IMR-90 (cell line): ENCODE data around the gene ATP1B4. TPM values are rescaled to one million over a fixed set of nuclear protein-coding genes. Genes with fewer than 3 reads are reported as not detected.

Source experiments
- ATAC-seq: fragments of 200-7000 bp; cut with Tn5 transposase; 2 replicates; pipeline ENCODE4 v1.9.1; 2020; ENCODE audit warnings: low read depth, mild to moderate bottlenecking, moderate library complexity
- BruUV-seq: library from RNA; stranded (reverse); fragments of 400-500 nt; replicated peaks from 2 replicates; lab custom pipeline; 2021; lab: Mats Ljungman, UMichigan
- CTCF ChIA-PET: fragments of 300-600 bp; formaldehyde crosslinking; extraction: SDS; loops from one replicate; lab custom pipeline; 2021; ENCODE audit warnings: antibody characterized with exemption; lab: Yijun Ruan, JAX
- POLR2A ChIA-PET: fragments of 300-600 bp; sonication (Branson Sonifier 250); formaldehyde crosslinking; loops from one replicate; lab custom pipeline; 2022; ENCODE audit warnings: antibody characterized with exemption; ENCODE audit not compliant: unreplicated experiment; lab: Charles Lee
- DNase-seq: peaks from one replicate; pipeline ENCODE4 v3.0.0; 2013
- H2AFZ ChIP-seq: replicated peaks from 2 replicates; pipeline ENCODE3; 2013; ENCODE audit warnings: low read length, mild to moderate bottlenecking; ENCODE audit not compliant: poor library complexity
- H2AK5ac ChIP-seq: 2 replicates; pipeline ENCODE4 v1.6.1; 2013; ENCODE audit warnings: low read depth, low read length, inconsistent platforms
- H2AK9ac ChIP-seq: replicated peaks from 2 replicates; pipeline ENCODE3; 2013; ENCODE audit warnings: mild to moderate bottlenecking, low read depth, low read length, moderate library complexity; ENCODE audit not compliant: poor library complexity
- H2BK120ac ChIP-seq: 2 replicates; pipeline ENCODE4 v1.6.1; 2013; ENCODE audit warnings: low read depth, low read length, inconsistent platforms
- H2BK15ac ChIP-seq: 3 replicates; pipeline ENCODE4 v1.6.1; 2013; ENCODE audit warnings: low read depth, low read length, inconsistent platforms
- H2BK20ac ChIP-seq: 2 replicates; pipeline ENCODE4 v1.6.1; 2013; ENCODE audit warnings: low read depth, mild to moderate bottlenecking, inconsistent platforms, low read length, moderate library complexity
- H2BK5ac ChIP-seq: 2 replicates; pipeline ENCODE4 v1.6.1; 2013; ENCODE audit warnings: mild to moderate bottlenecking, low read depth, low read length, inconsistent platforms; ENCODE audit not compliant: poor library complexity, severe bottlenecking
- H3K14ac ChIP-seq: replicated peaks from 2 replicates; pipeline ENCODE4 v1.6.1; 2013; ENCODE audit warnings: low read depth, low read length, inconsistent platforms
- H3K18ac ChIP-seq: 2 replicates; pipeline ENCODE4 v1.6.1; 2013; ENCODE audit warnings: low read depth, low read length, control low read depth
- H3K23ac ChIP-seq: 2 replicates; pipeline ENCODE4 v1.6.1; 2013; ENCODE audit warnings: low read depth, low read length, inconsistent platforms
- H3K27ac ChIP-seq: 2 replicates; pipeline ENCODE4 v1.5.1; 2013; ENCODE audit warnings: mild to moderate bottlenecking, control low read depth, low read length; ENCODE audit not compliant: insufficient read depth
- H3K27me3 ChIP-seq: 2 replicates; pipeline ENCODE4 v1.6.1; 2013; ENCODE audit warnings: low read length; ENCODE audit not compliant: control insufficient read depth, insufficient read depth
- H3K36me3 ChIP-seq: 2 replicates; pipeline ENCODE4 v1.6.1; 2013; ENCODE audit warnings: low read length, mixed read lengths; ENCODE audit not compliant: control insufficient read depth, insufficient read depth
- H3K4ac ChIP-seq: 2 replicates; pipeline ENCODE4 v1.6.1; 2013; ENCODE audit warnings: low read depth, low read length, inconsistent platforms
- H3K4me1 ChIP-seq: 2 replicates; pipeline ENCODE4 v1.6.1; 2013; ENCODE audit warnings: low read length, mixed read lengths; ENCODE audit not compliant: control insufficient read depth, insufficient read depth
- H3K4me2 ChIP-seq: 2 replicates; pipeline ENCODE4 v1.6.1; 2013; ENCODE audit warnings: low read depth, mild to moderate bottlenecking, control low read depth, low read length, moderate library complexity
- H3K4me3 ChIP-seq: 2 replicates; pipeline ENCODE4 v1.5.1; 2013; ENCODE audit warnings: low read depth, mild to moderate bottlenecking, control low read depth, low read length, moderate library complexity; ENCODE audit not compliant: insufficient read depth
- H3K56ac ChIP-seq: 2 replicates; pipeline ENCODE4 v1.6.1; 2013; ENCODE audit warnings: low read length, inconsistent platforms; ENCODE audit not compliant: insufficient read depth; ENCODE audit errors: extremely low read depth
- H3K79me1 ChIP-seq, 2 experiments: 2 replicates each; pipeline ENCODE4 v1.6.1; 2013; ENCODE audit warnings: low read length in 2 of 2, inconsistent platforms in 1 of 2, low read depth in 1 of 2
- H3K9ac ChIP-seq: 2 replicates; pipeline ENCODE4 v1.6.1; 2013; ENCODE audit warnings: low read depth, low read length, control low read depth
- H3K9me1 ChIP-seq: 2 replicates; pipeline ENCODE4 v1.6.1; 2013; ENCODE audit warnings: low read length, inconsistent platforms; ENCODE audit not compliant: insufficient read depth
- H3K9me3 ChIP-seq: 2 replicates; pipeline ENCODE4 v1.6.1; 2013; ENCODE audit warnings: low read length; ENCODE audit not compliant: control insufficient read depth, insufficient read depth
- H4K20me1 ChIP-seq: 2 replicates; pipeline ENCODE4 v1.6.1; 2013; ENCODE audit warnings: low read length, inconsistent platforms; ENCODE audit not compliant: insufficient read depth
- H4K5ac ChIP-seq: 2 replicates; pipeline ENCODE4 v1.6.1; 2013; ENCODE audit warnings: mild to moderate bottlenecking, low read depth, low read length, control low read depth
- H4K8ac ChIP-seq, 2 experiments: 2 replicates each; pipeline ENCODE4 v1.6.1; 2013; ENCODE audit warnings: low read depth in 2 of 2, low read length in 2 of 2, control low read depth in 1 of 2, inconsistent platforms in 1 of 2
- H4K91ac ChIP-seq: 2 replicates; pipeline ENCODE4 v1.6.1; 2013; ENCODE audit warnings: low read depth, low read length, inconsistent platforms; ENCODE audit not compliant: insufficient read depth
- BHLHE40 ChIP-seq: fragments of 150-350 bp; IDR thresholded peaks from 2 replicates; pipeline ENCODE4 v1.6.1; 2016; ENCODE audit warnings: mild to moderate bottlenecking, low read depth, low read length
- CEBPB ChIP-seq: IDR thresholded peaks from 2 replicates; pipeline ENCODE4 v1.6.1; 2012; ENCODE audit warnings: low read depth, low read length, improper control_type of control experiment
- CHD1 ChIP-seq: IDR thresholded peaks from 2 replicates; pipeline ENCODE4 v1.6.1; 2012; ENCODE audit warnings: low read depth, low read length, improper control_type of control experiment
- ELK1 ChIP-seq: fragments of 150-350 bp; IDR thresholded peaks from 2 replicates; pipeline ENCODE4 v1.6.1; 2016; ENCODE audit warnings: low read depth, mild to moderate bottlenecking, low read length, moderate library complexity, borderline replicate concordance
- FOS ChIP-seq: fragments of 150-350 bp; IDR thresholded peaks from 2 replicates; pipeline ENCODE4 v1.6.1; 2016; ENCODE audit warnings: low read depth, low read length
- MAFK ChIP-seq: IDR thresholded peaks from 2 replicates; pipeline ENCODE4 v1.6.1; 2012; ENCODE audit warnings: low read depth, low read length, improper control_type of control experiment
- MAZ ChIP-seq: IDR thresholded peaks from 2 replicates; pipeline ENCODE4 v1.6.1; 2012; ENCODE audit warnings: low read depth, mild to moderate bottlenecking, low read length, improper control_type of control experiment, moderate library complexity, borderline replicate concordance
- MXI1 ChIP-seq: IDR thresholded peaks from 2 replicates; pipeline ENCODE4 v1.6.1; 2012; ENCODE audit warnings: low read depth, mild to moderate bottlenecking, low read length, moderate library complexity, borderline replicate concordance
- NFE2L2 ChIP-seq: fragments of 150-350 bp; IDR thresholded peaks from 2 replicates; pipeline ENCODE4 v1.6.1; 2016; ENCODE audit warnings: low read depth, mild to moderate bottlenecking, low read length
- POLR2A ChIP-seq: IDR thresholded peaks from 2 replicates; pipeline ENCODE4 v1.6.1; 2012; ENCODE audit warnings: mild to moderate bottlenecking, low read depth, low read length
- RAD21 ChIP-seq: IDR thresholded peaks from 2 replicates; pipeline ENCODE4 v1.6.1; 2012; ENCODE audit warnings: low read length, improper control_type of control experiment
- RCOR1 ChIP-seq: IDR thresholded peaks from 2 replicates; pipeline ENCODE4 v1.6.1; 2012; ENCODE audit warnings: mild to moderate bottlenecking, low read length, improper control_type of control experiment; ENCODE audit not compliant: insufficient replicate concordance
- RFX5 ChIP-seq: IDR thresholded peaks from 2 replicates; pipeline ENCODE4 v1.8.0; 2012; ENCODE audit warnings: low read depth, mild to moderate bottlenecking, low read length, moderate library complexity
- SMC3 ChIP-seq: fragments of 150-350 bp; IDR thresholded peaks from 2 replicates; pipeline ENCODE4 v1.6.1; 2016; ENCODE audit warnings: low read depth, mild to moderate bottlenecking, antibody characterized with exemption, low read length, moderate library complexity
- dilution Hi-C: fragments of 300-500 bp; cut with HindIII; formaldehyde crosslinking; loops from one replicate; pipeline ENCODE4 v1.14.3; 2018; ENCODE audit warnings: low sequenced_read_pairs; ENCODE audit not compliant: unreplicated experiment
- in situ Hi-C: fragments of 300-500 bp; cut with MboI; formaldehyde crosslinking; loops from 3 replicates; pipeline ENCODE4 v1.14.3; 2019; ENCODE audit warnings: low sequenced_read_pairs, inconsistent platforms, mixed read lengths
- intact Hi-C: fragments of 100-400 bp; cut with micrococcal nuclease; formaldehyde crosslinking; loops from 2 replicates; pipeline ENCODE4 v1.10.0; 2022
- polyA plus RNA-seq, 3 experiments: library from polyadenylated mRNA; depleted of rRNA; stranded (reverse); fragments of >200 nt; gene quantifications; 2 replicates each; pipeline ENCODE4 v1.2.3, GENCODE V29; 2012; ENCODE audit warnings: low replicate concordance in 1 of 3
- total RNA-seq: library from RNA; depleted of rRNA; stranded (reverse); fragments of >200 nt; gene quantifications from 2 replicates; pipeline ENCODE4 v1.2.3, GENCODE V29; 2012
- TF ChIP-seq, protein P1 (sequence below): conservative IDR thresholded peaks from 2 replicates; pipeline ENCODE4 v1.5.1; 2012; ENCODE audit warnings: mild to moderate bottlenecking, low read depth, low read length, improper control_type of control experiment
- TF ChIP-seq, protein P2 (sequence below): fragments of 150-350 bp; IDR thresholded peaks from 2 replicates; pipeline ENCODE4 v1.6.1; 2017; ENCODE audit warnings: mild to moderate bottlenecking, antibody characterized with exemption, low read length, low read depth

The ATP1B4 gene
- total and polyA plus RNA-seq, 2 of the 4 experiments (the other 2 are of a cell fraction) = not detected

DNA sequence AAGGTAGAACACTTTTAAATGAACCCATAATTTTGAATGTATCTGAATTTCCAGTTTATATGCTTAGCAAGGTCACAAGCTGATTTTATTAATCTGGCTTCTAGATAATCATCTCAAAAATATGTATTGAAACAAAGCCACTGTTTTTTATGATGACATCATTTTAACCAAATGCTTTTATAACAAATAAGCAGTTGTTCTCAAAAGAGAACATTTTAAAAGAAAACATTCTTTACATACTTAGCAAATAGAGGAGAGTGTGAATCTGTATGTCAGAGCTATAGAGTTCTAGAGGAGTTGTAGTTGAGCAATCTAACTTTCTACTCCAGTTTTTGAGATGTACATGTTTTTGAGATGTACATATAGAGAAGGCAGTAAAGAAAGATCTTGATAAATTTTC lies 64.7 kb downstream of the ATP1B4 start:
- H3K4me2 ChIP-seq = no peak overlapping the region
- dilution Hi-C loops = no loop called here

More for the DNA sequence above, 64.7 kb downstream of the ATP1B4 start:
- intact Hi-C loops (no loop called here), in situ Hi-C loops (no loop called here)
- ATAC-seq (peak; percentile 17; the same call in 1 of the 2 replicates), DNase-seq (peak; percentile 19)
- BruUV-seq = no TSS peak
- Histone ChIP-seq H3K14ac (no peak overlapping the region), H3K18ac (no peak overlapping the region), H2BK15ac (no peak overlapping the region), H4K5ac (no peak overlapping the region), H3K27ac (no peak overlapping the region), H2AK5ac (no peak overlapping the region), H2BK120ac (no peak overlapping the region), H2AK9ac (no peak overlapping the region), H3K9ac (no peak overlapping the region), H2BK5ac (no peak overlapping the region), H3K23ac (no peak overlapping the region), H3K36me3 (no peaks in the 10 kb centered on the region), H4K20me1 (no peaks in the 10 kb centered on the region), H3K9me3 (no peaks in the 10 kb centered on the region), H3K4me3 (no peak overlapping the region), H4K8ac (no peak overlapping the region), H3K56ac (no peak overlapping the region), H3K4me1 (peaks cover 1% of the 10 kb centered on the region; the same call in 1 of the 2 replicates), H3K27me3 (no peaks in the 10 kb centered on the region), H3K4ac (no peak overlapping the region), H2BK20ac (no peak overlapping the region), H3K9me1 (no peaks in the 10 kb centered on the region), H4K91ac (no peak overlapping the region), H2AFZ (no peak overlapping the region), H3K79me1 (no peaks in the 10 kb centered on the region)
- CTCF ChIA-PET = interaction anchor here (1.2 kb wide), 1 partner anchor 9 kb away, joined by 3 read pairs; no protein-coding TSS in a partner anchor
- POLR2A ChIA-PET = no interaction called here
- TF ChIP-seq RAD21 (no peak), BHLHE40 (no peak), CEBPB (no peak), MXI1 (no peak), RFX5 (no peak), NFE2L2 (no peak), MAZ (no peak), FOS (no peak), ELK1 (no peak), SMC3 (no peak), MAFK (no peak), CHD1 (no peak), POLR2A (no peak), RCOR1 (no peak)
- TF ChIP-seq, protein P1, sequence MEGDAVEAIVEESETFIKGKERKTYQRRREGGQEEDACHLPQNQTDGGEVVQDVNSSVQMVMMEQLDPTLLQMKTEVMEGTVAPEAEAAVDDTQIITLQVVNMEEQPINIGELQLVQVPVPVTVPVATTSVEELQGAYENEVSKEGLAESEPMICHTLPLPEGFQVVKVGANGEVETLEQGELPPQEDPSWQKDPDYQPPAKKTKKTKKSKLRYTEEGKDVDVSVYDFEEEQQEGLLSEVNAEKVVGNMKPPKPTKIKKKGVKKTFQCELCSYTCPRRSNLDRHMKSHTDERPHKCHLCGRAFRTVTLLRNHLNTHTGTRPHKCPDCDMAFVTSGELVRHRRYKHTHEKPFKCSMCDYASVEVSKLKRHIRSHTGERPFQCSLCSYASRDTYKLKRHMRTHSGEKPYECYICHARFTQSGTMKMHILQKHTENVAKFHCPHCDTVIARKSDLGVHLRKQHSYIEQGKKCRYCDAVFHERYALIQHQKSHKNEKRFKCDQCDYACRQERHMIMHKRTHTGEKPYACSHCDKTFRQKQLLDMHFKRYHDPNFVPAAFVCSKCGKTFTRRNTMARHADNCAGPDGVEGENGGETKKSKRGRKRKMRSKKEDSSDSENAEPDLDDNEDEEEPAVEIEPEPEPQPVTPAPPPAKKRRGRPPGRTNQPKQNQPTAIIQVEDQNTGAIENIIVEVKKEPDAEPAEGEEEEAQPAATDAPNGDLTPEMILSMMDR = no peak
- TF ChIP-seq, protein P2, sequence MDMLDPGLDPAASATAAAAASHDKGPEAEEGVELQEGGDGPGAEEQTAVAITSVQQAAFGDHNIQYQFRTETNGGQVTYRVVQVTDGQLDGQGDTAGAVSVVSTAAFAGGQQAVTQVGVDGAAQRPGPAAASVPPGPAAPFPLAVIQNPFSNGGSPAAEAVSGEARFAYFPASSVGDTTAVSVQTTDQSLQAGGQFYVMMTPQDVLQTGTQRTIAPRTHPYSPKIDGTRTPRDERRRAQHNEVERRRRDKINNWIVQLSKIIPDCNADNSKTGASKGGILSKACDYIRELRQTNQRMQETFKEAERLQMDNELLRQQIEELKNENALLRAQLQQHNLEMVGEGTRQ = no peak
